Skeletal muscle satellite cell (primary cell): ENCODE data around the gene ZNF428.
"Not testable (repeated sequence)": the region's sequence is repeated elsewhere in the genome, so short reads cannot be mapped to it uniquely, and the experiment has no call there.

Experiments
- H3K27me3 ChIP-seq: 2 replicates; pipeline ENCODE4 v1.7.0; 2013; ENCODE audit warnings: low read length; ENCODE audit not compliant: control insufficient read depth, insufficient read depth
- H3K36me3 ChIP-seq: 2 replicates; pipeline ENCODE4 v1.7.0; 2013; ENCODE audit warnings: mild to moderate bottlenecking, control low read depth, low read length; ENCODE audit not compliant: insufficient read depth
- H3K4me1 ChIP-seq: 2 replicates; pipeline ENCODE4 v1.7.0; 2013; ENCODE audit warnings: low read length; ENCODE audit not compliant: control insufficient read depth, insufficient read depth
- H3K4me2 ChIP-seq: 2 replicates; pipeline ENCODE4 v1.7.0; 2013; ENCODE audit warnings: mild to moderate bottlenecking, low read length
- H3K4me3 ChIP-seq: 2 replicates; pipeline ENCODE4 v1.7.0; 2013; ENCODE audit warnings: low read length
- H3K9ac ChIP-seq: 2 replicates; pipeline ENCODE4 v1.7.0; 2013; ENCODE audit warnings: mild to moderate bottlenecking, low read depth, low read length, moderate library complexity
- H3K9me3 ChIP-seq: replicated peaks from 2 replicates; pipeline ENCODE4 v1.7.0; 2013; ENCODE audit warnings: mild to moderate bottlenecking, control low read depth, low read length

The ZNF428 gene

GRCh38 chr19:43587029-43587428 is 32.4 kb downstream of the ZNF428 start:
- not testable (repeated sequence) for H3K27me3 ChIP-seq, H3K4me3 ChIP-seq, H3K4me1 ChIP-seq, H3K9ac ChIP-seq, H3K4me2 ChIP-seq, H3K9me3 ChIP-seq
- H3K36me3 ChIP-seq, result peaks cover 28% of the 10 kb centered on the region

DNA sequence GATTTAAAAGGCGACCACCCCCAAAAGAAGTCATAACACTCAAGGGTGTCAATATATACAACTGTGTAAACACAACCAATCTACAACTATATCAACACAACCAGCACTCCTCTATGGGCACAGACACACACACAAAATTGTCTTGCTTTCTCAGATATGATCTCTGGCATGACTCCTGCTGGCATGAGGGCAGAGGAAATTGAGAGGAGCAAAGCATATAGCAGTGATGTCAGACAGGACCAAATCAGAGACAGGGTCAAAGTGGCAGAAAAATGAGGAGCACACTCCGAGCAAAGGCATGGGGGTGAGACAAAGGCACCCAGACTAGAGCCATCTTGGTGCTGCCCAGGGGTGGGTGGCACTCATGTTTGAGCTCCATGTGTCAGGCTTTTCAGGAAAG is 33.1 kb downstream of the ZNF428 start:
- Histone ChIP-seq H3K36me3 (peaks cover 26% of the 10 kb centered on the region), H3K27me3 (no peaks in the 10 kb centered on the region), H3K4me3 (no peak overlapping the region), H3K4me1 (no peaks in the 10 kb centered on the region), H3K9ac (no peak overlapping the region), H3K4me2 (no peak overlapping the region), H3K9me3 (no peaks in the 10 kb centered on the region)

DNA sequence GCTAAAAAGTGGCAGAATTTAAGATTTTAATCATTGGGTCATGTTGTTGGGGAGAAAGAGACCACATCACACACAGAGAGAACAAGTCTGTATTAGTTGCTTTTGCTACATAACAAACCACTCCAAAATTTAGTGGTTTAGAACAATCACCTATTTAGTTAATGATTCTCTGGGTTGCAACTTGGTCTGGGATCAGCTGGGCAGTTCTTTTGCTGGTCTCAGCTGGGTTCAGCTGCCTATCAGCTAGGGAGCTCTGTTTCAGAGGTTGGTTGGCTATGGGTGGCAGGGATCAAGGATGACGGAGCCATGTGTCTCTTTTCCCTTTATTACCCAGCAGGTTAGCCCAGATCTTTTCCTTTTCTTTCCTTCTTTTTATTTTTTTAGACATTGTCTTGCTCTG is 34.9 kb downstream of the ZNF428 start:
- H3K4me1 ChIP-seq, result no peaks in the 10 kb centered on the region
- no peaks in the 10 kb centered on the region for H3K9me3 ChIP-seq
- H3K36me3 ChIP-seq, result peaks cover 14% of the 10 kb centered on the region
- H3K4me3 ChIP-seq, result no peak overlapping the region
- H3K9ac ChIP-seq, result no peak overlapping the region
- no peak overlapping the region for H3K4me2 ChIP-seq
- no peaks in the 10 kb centered on the region for H3K27me3 ChIP-seq

DNA sequence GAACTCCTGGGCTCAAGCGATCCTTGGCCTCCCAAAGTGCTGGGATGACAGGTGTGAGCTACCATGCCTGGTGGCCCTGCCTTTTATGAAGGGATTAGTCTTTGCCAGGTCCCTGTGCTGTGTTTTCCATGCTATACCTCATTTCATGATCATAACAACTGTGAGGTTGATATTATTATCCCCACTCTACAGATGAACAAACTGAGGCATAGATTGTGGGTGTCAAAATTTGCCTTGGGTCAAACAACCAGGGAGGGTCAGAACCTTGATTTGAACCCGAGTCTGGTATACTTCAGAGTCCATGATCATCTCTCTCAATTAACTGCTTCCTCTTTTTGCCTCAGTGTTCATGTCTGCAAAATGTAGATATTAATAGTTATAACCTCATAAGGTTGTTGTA is 36.9 kb downstream of the ZNF428 start:
- H3K4me3 ChIP-seq, result no peak overlapping the region
- H3K4me1 ChIP-seq, result no peaks in the 10 kb centered on the region
- H3K27me3 ChIP-seq, result peaks cover 7% of the 10 kb centered on the region
- no peak overlapping the region for H3K4me2 ChIP-seq
- no peak overlapping the region for H3K9ac ChIP-seq
- no peaks in the 10 kb centered on the region for H3K9me3 ChIP-seq
- peaks cover 8% of the 10 kb centered on the region for H3K36me3 ChIP-seq

GRCh38 chr19:43581467-43581866 is 38.0 kb downstream of the ZNF428 start:
- no peaks in the 10 kb centered on the region for H3K9me3 ChIP-seq
- H3K9ac ChIP-seq, result no peak overlapping the region
- no peak overlapping the region for H3K4me3 ChIP-seq
- H3K36me3 ChIP-seq, result peaks cover 7% of the 10 kb centered on the region
- peaks cover 7% of the 10 kb centered on the region for H3K27me3 ChIP-seq
- no peak overlapping the region for H3K4me2 ChIP-seq
- H3K4me1 ChIP-seq, result no peaks in the 10 kb centered on the region

DNA sequence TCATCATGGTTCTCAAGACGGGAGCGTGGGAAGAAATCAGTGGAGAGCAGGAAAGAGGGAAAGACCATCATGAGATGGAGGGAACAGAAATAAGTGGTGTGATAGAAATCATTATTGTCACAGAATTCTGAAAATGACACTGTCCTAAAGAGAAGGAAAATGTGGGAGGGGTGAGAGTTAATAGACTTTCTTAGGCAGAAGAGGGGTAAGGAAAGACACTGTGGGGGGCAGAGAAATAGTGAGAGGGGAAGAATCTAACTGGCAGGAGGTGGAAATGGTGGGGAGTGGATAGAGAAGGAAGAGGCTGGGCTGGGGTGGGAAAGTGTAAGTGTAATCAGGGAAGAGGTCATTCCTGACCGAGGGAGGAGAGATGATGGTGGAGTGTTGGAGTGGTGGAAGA is 40.6 kb downstream of the ZNF428 start:
- no peak overlapping the region for H3K9ac ChIP-seq
- no peak overlapping the region for H3K4me2 ChIP-seq
- H3K4me3 ChIP-seq, result no peak overlapping the region
- H3K36me3 ChIP-seq, result no peaks in the 10 kb centered on the region
- H3K27me3 ChIP-seq, result peaks cover 7% of the 10 kb centered on the region
- peaks cover 5% of the 10 kb centered on the region for H3K4me1 ChIP-seq
- no peaks in the 10 kb centered on the region for H3K9me3 ChIP-seq

- H3K4me1 ChIP-seq, result peaks cover 5% of the 10 kb centered on the region
- H3K9me3 ChIP-seq, result no peaks in the 10 kb centered on the region
- H3K36me3 ChIP-seq, result peaks cover 5% of the 10 kb centered on the region
- H3K4me3 ChIP-seq, result peak overlapping the region; percentile 64
- peak overlapping the region; percentile 81 for H3K4me2 ChIP-seq
- H3K27me3 ChIP-seq, result peaks cover 7% of the 10 kb centered on the region
- peak overlapping the region; percentile 58 for H3K9ac ChIP-seq
These were observed 43.2 kb downstream of the ZNF428 start for GRCh38 chr19:43575955-43576878.

- no peaks in the 10 kb centered on the region for H3K9me3 ChIP-seq
- peak within 1 kb of the TSS; percentile 96 for H3K9ac ChIP-seq
- peaks cover 7% of the 10 kb centered on the region for H3K27me3 ChIP-seq
- H3K4me2 ChIP-seq, result peak within 1 kb of the TSS; percentile 89
- peak within 1 kb of the TSS; percentile 92 for H3K4me3 ChIP-seq
- peaks cover 5% of the 10 kb centered on the region for H3K36me3 ChIP-seq
- peaks cover 5% of the 10 kb centered on the region for H3K4me1 ChIP-seq
These were observed 44.1 kb downstream of the ZNF428 start, which contains the start of the genes PINLYP and XRCC1 for GRCh38 chr19:43575156-43575950. Gene PINLYP, plus strand, starts transcription at chr19:43575801. Its CDS starts 1,391 bp downstream, at chr19:43577192. Gene XRCC1, minus strand, starts transcription at chr19:43575527. Its CDS starts 69 bp downstream, at chr19:43575458.

DNA sequence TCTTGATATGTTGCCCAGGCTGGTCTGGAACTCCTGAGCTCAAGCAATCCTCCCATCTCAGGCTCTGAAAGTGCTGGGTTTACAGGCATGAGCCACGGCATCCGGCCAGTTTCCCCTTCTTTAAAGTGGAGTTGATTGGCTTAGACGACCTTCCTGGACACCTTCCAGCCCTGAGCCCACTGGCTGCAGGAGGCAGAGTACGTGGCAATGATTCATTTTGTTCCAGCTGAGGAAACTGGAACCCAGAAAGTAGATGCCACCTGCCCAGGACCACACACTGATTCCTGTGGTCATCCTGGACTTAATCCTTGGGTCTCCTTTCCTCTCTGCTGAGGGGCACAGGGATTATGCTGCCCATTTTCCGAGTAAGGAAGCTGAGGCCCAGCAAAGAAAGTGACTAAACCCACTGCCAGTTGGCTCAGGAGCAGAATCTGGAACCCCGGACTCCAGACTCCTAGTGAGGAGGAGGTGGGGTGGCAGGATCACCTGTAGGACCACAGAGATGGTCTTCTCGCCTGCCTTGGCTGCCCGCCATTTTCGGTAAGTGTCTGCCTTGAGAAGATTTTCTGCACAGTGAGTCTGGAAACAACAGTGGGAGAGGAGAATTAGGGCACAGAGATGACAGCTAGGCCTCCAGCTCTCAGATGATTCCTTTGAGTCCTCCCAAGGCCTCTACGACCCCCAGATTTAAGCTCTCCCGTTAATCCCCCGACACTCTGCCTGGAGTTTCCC is 44.8 kb downstream of the ZNF428 start:
- Histone ChIP-seq H3K27me3 (peaks cover 7% of the 10 kb centered on the region), H3K4me3 (peak overlapping the region; percentile 92), H3K4me1 (peaks cover 5% of the 10 kb centered on the region), H3K36me3 (peaks cover 5% of the 10 kb centered on the region), H3K4me2 (peak overlapping the region; percentile 89), H3K9me3 (no peaks in the 10 kb centered on the region), H3K9ac (peak overlapping the region; percentile 96)

GRCh38 chr19:43572171-43572588 is 47.2 kb downstream of the ZNF428 start:
- Histone ChIP-seq H3K27me3 (no peaks in the 10 kb centered on the region), H3K4me3 (no peak overlapping the region), H3K4me1 (peaks cover 5% of the 10 kb centered on the region), H3K9ac (no peak overlapping the region), H3K36me3 (peaks cover 5% of the 10 kb centered on the region), H3K9me3 (no peaks in the 10 kb centered on the region), H3K4me2 (no peak overlapping the region)
